GM18520 (cell line): Measurements from ENCODE around the gene TNFSF15.

ENCODE experiments used
- ATAC-seq: cut with Tn5 transposase; IDR thresholded peaks from one replicate; pipeline ENCODE4 v1.9.1; 2021; ENCODE audit not compliant: unreplicated experiment

The TNFSF15 gene

GRCh38 chr9:114825126-114825795 lies 19.4 kb upstream of the TNFSF15 start:
- no peak for ATAC-seq

- ATAC-seq = no peak
These were observed 18.3 kb upstream of the TNFSF15 start for GRCh38 chr9:114824110-114824509.

- no peak for ATAC-seq
These were observed 17.6 kb upstream of the TNFSF15 start for GRCh38 chr9:114823441-114823840.

GRCh38 chr9:114822708-114823107 lies 16.9 kb upstream of the TNFSF15 start:
- no peak for ATAC-seq

- no peak for ATAC-seq
These were observed 15.1 kb upstream of the TNFSF15 start for GRCh38 chr9:114820776-114821501.

- ATAC-seq = no peak
These were observed 12.3 kb upstream of the TNFSF15 start for GRCh38 chr9:114818178-114818577.

GRCh38 chr9:114813717-114814418 lies 8.0 kb upstream of the TNFSF15 start:
- no peak for ATAC-seq

GRCh38 chr9:114811966-114812636 lies 6.3 kb upstream of the TNFSF15 start:
- no peak for ATAC-seq

GRCh38 chr9:114811301-114811700 lies 5.5 kb upstream of the TNFSF15 start:
- no peak for ATAC-seq

GRCh38 chr9:114810614-114811013 lies 4.8 kb upstream of the TNFSF15 start:
- no peak for ATAC-seq

- no peak for ATAC-seq
These were observed 674 bp upstream of the TNFSF15 start for GRCh38 chr9:114806526-114806900.

- ATAC-seq = no peak
These were observed 1.3 kb downstream of the TNFSF15 start for GRCh38 chr9:114804505-114804904.

- no peak for ATAC-seq
These were observed 2.2 kb downstream of the TNFSF15 start for GRCh38 chr9:114803479-114804265.

GRCh38 chr9:114799925-114800324 lies 5.9 kb downstream of the TNFSF15 start:
- ATAC-seq = no peak

- no peak for ATAC-seq
These were observed 6.4 kb downstream of the TNFSF15 start for GRCh38 chr9:114799441-114799840.

- ATAC-seq = no peak
These were observed 6.9 kb downstream of the TNFSF15 start for GRCh38 chr9:114798780-114799427.

GRCh38 chr9:114798101-114798500 lies 7.7 kb downstream of the TNFSF15 start:
- no peak for ATAC-seq

GRCh38 chr9:114792396-114792795 lies 13.4 kb downstream of the TNFSF15 start:
- no peak for ATAC-seq

- ATAC-seq = no peak
These were observed 14.1 kb downstream of the TNFSF15 start for GRCh38 chr9:114791736-114792135.

- ATAC-seq = no peak
These were observed 14.5 kb downstream of the TNFSF15 start for GRCh38 chr9:114791312-114791711.
